Measurements from ENCODE around the gene JADE2. TPM values are rescaled to one million over a fixed set of nuclear protein-coding genes. Genes with fewer than 3 reads are reported as not detected.
"Not testable (repeated sequence)": the region's sequence is repeated elsewhere in the genome, so short reads cannot be mapped to it uniquely, and the experiment has no call there.

Gene JADE2
- total RNA-seq, 1 experiment from 2014 or later = 138 TPM

GRCh38 chr5:134550271-134551214, 25.1 kb downstream of the JADE2 start:
- DNase-seq (ENCODE audit: unreplicated experiment) = no peak
- intact Hi-C loops (cut with micrococcal nuclease) = no loop called here
- CTCF ChIA-PET = interaction anchor here (0.6 to 1.1 kb wide), 5 partner anchors 23 to 150 kb away, joined by 3 to 7 read pairs (median 3); no protein-coding TSS in a partner anchor
- Mint-ChIP-seq H3K9me3 (ENCODE audit: unreplicated experiment) (no peaks in the 10 kb centered on the region), H3K36me3 (ENCODE audit: insufficient read depth, unreplicated experiment) (peaks cover 93% of the 10 kb centered on the region), H3K4me3 (ENCODE audit: unreplicated experiment) (no peak overlapping the region), H3K27me3 (ENCODE audit: insufficient read depth, unreplicated experiment) (no peaks in the 10 kb centered on the region), H3K27ac (ENCODE audit: low read depth, unreplicated experiment) (no peak overlapping the region), H3K4me1 (ENCODE audit: insufficient read depth, unreplicated experiment) (peaks cover 39% of the 10 kb centered on the region)
- POLR2A ChIA-PET = interaction anchor here (0.6 to 3.9 kb wide), 3 partner anchors 24 to 1651 kb away, joined by 3 to 21 read pairs (median 3); partner anchors contain the start of gene JADE2
- TF ChIP-seq, protein P1, sequence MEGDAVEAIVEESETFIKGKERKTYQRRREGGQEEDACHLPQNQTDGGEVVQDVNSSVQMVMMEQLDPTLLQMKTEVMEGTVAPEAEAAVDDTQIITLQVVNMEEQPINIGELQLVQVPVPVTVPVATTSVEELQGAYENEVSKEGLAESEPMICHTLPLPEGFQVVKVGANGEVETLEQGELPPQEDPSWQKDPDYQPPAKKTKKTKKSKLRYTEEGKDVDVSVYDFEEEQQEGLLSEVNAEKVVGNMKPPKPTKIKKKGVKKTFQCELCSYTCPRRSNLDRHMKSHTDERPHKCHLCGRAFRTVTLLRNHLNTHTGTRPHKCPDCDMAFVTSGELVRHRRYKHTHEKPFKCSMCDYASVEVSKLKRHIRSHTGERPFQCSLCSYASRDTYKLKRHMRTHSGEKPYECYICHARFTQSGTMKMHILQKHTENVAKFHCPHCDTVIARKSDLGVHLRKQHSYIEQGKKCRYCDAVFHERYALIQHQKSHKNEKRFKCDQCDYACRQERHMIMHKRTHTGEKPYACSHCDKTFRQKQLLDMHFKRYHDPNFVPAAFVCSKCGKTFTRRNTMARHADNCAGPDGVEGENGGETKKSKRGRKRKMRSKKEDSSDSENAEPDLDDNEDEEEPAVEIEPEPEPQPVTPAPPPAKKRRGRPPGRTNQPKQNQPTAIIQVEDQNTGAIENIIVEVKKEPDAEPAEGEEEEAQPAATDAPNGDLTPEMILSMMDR (IDR thresholded peaks at IDR 0.05; ENCODE audit: unreplicated experiment) = no peak
- no TSS peak for BruUV-seq (replicated peaks)

GRCh38 chr5:134551901-134552300, 26.4 kb downstream of the JADE2 start:
- intact Hi-C loops (cut with micrococcal nuclease) = loop anchor here (1.0 kb wide), 1 partner anchor 25 kb away; no protein-coding TSS in a partner anchor
- Mint-ChIP-seq H3K9me3 (ENCODE audit: unreplicated experiment) (no peaks in the 10 kb centered on the region), H3K27ac (ENCODE audit: low read depth, unreplicated experiment) (peak overlapping the region; percentile 91), H3K27me3 (ENCODE audit: insufficient read depth, unreplicated experiment) (no peaks in the 10 kb centered on the region), H3K36me3 (ENCODE audit: insufficient read depth, unreplicated experiment) (peaks cover 89% of the 10 kb centered on the region), H3K4me3 (ENCODE audit: unreplicated experiment) (peak overlapping the region; percentile 33), H3K4me1 (ENCODE audit: insufficient read depth, unreplicated experiment) (peaks cover 53% of the 10 kb centered on the region)
- ChIA-PET CTCF (interaction anchor here (1.1 kb wide), 1 partner anchor 24 kb away, joined by 3 read pairs; no protein-coding TSS in a partner anchor), POLR2A (interaction anchor here (3.9 kb wide), 1 partner anchor 25 kb away, joined by 21 read pairs; the partner anchor contains the start of gene JADE2)
- no TSS peak for BruUV-seq (replicated peaks)
- DNase-seq (ENCODE audit: unreplicated experiment) = no peak
- TF ChIP-seq, protein P1 (IDR thresholded peaks at IDR 0.05; ENCODE audit: unreplicated experiment) = no peak

DNA sequence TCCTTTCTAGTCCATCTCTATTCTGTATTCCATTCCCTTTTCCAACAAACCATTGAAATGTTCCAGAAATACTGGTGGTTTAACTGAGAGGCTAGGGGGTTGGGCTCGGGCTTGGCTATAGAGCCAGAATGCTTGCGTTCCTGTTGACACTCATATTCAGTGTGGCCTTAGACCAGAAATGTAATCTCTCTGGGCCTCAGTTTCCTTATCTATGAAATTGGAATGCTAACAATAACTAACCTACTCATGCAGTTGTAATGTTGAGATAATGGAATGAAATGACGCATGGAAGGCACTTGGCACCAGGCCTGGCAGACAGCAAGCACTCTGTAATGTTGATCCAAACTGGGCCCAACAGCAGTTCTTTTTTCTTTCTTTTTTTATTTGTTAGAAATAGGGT, 26.8 kb downstream of the JADE2 start:
- H3K4me3 Mint-ChIP-seq (ENCODE audit: unreplicated experiment) = peak overlapping the region; percentile 33
- intact Hi-C loops (cut with micrococcal nuclease) = loop anchor here (1.0 kb wide), 1 partner anchor 25 kb away; no protein-coding TSS in a partner anchor
- no peaks in the 10 kb centered on the region for H3K27me3 Mint-ChIP-seq (ENCODE audit: insufficient read depth, unreplicated experiment)
- TF ChIP-seq, protein P1 (IDR thresholded peaks at IDR 0.05; ENCODE audit: unreplicated experiment) = no peak
- no TSS peak for BruUV-seq (replicated peaks)
- peaks cover 53% of the 10 kb centered on the region for H3K4me1 Mint-ChIP-seq (ENCODE audit: insufficient read depth, unreplicated experiment)
- no peaks in the 10 kb centered on the region for H3K9me3 Mint-ChIP-seq (ENCODE audit: unreplicated experiment)
- CTCF ChIA-PET = interaction anchor here (0.8 to 1.0 kb wide), 2 partner anchors 20 to 141 kb away, joined by 3 read pairs; no protein-coding TSS in a partner anchor
- peak; percentile 81 for DNase-seq (ENCODE audit: unreplicated experiment)
- peaks cover 85% of the 10 kb centered on the region for H3K36me3 Mint-ChIP-seq (ENCODE audit: insufficient read depth, unreplicated experiment)
- POLR2A ChIA-PET = interaction anchor here (0.6 to 3.9 kb wide), 2 partner anchors 26 to 99 kb away, joined by 3 to 21 read pairs; partner anchors contain the start of gene JADE2
- peak overlapping the region; percentile 91 for H3K27ac Mint-ChIP-seq (ENCODE audit: low read depth, unreplicated experiment)

DNA sequence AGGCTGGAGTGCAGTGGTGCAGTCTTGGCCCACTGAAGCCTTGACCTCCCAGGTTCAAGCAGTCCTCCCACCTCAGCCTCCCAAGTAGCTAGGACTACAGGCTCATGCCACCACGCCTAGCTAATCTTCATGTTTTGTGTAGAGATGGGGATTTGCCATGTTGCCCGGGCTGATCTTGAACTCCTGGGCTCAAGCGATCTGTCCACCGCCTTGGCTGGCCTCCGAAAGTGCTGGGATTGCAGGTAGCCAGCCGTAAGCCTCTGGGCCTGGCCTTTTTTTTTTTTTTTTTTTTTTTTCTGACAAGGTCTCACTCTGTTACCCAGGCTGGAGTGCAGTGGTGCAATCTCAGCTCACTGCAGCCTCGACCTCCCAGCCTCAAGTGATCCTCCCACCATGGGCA, 27.2 kb downstream of the JADE2 start:
- ChIA-PET CTCF (interaction anchor here (0.8 to 1.0 kb wide), 2 partner anchors 20 to 142 kb away, joined by 3 read pairs; no protein-coding TSS in a partner anchor), POLR2A (interaction anchor here (0.6 to 3.9 kb wide), 2 partner anchors 26 to 100 kb away, joined by 3 to 21 read pairs; partner anchors contain the start of gene JADE2)
- H3K9me3 Mint-ChIP-seq (ENCODE audit: unreplicated experiment); H3K4me3 Mint-ChIP-seq (ENCODE audit: unreplicated experiment); DNase-seq (ENCODE audit: unreplicated experiment); BruUV-seq (replicated peaks); H3K27me3 Mint-ChIP-seq (ENCODE audit: insufficient read depth, unreplicated experiment): not testable (repeated sequence)
- H3K4me1 Mint-ChIP-seq (ENCODE audit: insufficient read depth, unreplicated experiment) = peaks cover 50% of the 10 kb centered on the region
- H3K27ac Mint-ChIP-seq (ENCODE audit: low read depth, unreplicated experiment) = peak overlapping the region; percentile 91
- intact Hi-C loops (cut with micrococcal nuclease) = loop anchor here (1.0 kb wide), 1 partner anchor 25 kb away; no protein-coding TSS in a partner anchor
- H3K36me3 Mint-ChIP-seq (ENCODE audit: insufficient read depth, unreplicated experiment) = peaks cover 80% of the 10 kb centered on the region

Measured in MCF 10A (cell line).